ENCODE measurements around the gene TMEM106C.

DNA sequence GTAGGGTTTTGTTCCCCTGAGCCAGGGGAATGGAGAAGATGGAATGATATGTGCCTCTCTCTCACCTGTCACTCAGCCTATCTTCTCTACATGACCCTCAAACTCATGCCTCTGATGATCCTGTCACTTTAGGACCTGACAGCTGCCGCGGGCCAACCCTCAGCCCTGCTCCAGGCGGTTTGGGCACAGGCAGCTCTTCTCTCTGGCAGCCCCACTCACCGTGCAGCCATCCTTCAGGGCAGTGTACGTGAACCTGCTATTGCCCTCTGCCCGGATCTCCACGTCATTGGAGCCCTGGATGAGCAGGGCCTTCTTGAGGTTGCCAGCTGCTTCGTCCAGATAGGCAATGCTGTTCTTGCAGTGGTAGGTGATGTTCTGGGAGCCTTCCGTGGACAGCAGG lies 10.5 kb downstream of the TMEM106C start:
- TF ChIP-seq, protein P1, sequence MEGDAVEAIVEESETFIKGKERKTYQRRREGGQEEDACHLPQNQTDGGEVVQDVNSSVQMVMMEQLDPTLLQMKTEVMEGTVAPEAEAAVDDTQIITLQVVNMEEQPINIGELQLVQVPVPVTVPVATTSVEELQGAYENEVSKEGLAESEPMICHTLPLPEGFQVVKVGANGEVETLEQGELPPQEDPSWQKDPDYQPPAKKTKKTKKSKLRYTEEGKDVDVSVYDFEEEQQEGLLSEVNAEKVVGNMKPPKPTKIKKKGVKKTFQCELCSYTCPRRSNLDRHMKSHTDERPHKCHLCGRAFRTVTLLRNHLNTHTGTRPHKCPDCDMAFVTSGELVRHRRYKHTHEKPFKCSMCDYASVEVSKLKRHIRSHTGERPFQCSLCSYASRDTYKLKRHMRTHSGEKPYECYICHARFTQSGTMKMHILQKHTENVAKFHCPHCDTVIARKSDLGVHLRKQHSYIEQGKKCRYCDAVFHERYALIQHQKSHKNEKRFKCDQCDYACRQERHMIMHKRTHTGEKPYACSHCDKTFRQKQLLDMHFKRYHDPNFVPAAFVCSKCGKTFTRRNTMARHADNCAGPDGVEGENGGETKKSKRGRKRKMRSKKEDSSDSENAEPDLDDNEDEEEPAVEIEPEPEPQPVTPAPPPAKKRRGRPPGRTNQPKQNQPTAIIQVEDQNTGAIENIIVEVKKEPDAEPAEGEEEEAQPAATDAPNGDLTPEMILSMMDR (IDR thresholded peaks at IDR 0.05) = no peak
- TF ChIP-seq, protein P2, sequence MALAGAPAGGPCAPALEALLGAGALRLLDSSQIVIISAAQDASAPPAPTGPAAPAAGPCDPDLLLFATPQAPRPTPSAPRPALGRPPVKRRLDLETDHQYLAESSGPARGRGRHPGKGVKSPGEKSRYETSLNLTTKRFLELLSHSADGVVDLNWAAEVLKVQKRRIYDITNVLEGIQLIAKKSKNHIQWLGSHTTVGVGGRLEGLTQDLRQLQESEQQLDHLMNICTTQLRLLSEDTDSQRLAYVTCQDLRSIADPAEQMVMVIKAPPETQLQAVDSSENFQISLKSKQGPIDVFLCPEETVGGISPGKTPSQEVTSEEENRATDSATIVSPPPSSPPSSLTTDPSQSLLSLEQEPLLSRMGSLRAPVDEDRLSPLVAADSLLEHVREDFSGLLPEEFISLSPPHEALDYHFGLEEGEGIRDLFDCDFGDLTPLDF (CRISPR knock-in tag; IDR thresholded peaks at IDR 0.05) = no peak
